GM18867 (cell line): Measurements from ENCODE around the gene ADAMTSL5.

ENCODE experiments used
- ATAC-seq: cut with Tn5 transposase; IDR thresholded peaks from one replicate; pipeline ENCODE4 v1.9.1; 2021; ENCODE audit warnings: mild to moderate bottlenecking, moderate library complexity; ENCODE audit not compliant: unreplicated experiment

ADAMTSL5 gene

DNA sequence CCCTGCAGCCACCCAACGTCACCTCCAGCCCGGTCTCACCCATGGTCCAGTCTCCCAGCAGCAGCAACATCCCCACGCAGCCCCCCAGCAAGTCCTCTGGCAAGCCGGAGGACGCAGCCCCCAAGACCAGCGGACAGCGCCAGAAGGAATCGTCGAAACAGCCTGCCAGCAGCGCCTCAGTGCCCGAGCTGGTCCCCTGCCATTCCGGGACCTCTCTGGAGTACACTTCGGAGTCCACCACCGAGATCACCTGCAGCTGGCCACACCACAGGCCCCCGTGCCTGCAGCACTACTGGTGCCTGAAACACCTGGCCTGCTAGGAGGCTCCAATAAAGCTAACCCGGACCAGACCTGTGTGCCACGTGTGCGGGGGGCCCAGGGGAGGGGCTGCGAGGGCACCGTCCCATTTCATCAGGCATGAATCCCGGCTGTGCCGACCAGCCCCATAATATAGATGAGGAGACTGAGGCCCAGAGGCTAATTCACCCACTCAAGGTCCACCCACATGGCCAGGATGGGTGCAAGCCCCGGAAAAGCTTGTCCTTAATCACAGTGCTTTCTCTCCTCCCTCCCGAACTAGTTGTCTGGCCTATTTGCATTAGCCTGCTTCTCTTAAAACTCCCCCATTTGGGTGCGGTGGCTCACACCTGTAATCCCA lies 15.1 kb downstream of the ADAMTSL5 start:
- ATAC-seq = no peak

DNA sequence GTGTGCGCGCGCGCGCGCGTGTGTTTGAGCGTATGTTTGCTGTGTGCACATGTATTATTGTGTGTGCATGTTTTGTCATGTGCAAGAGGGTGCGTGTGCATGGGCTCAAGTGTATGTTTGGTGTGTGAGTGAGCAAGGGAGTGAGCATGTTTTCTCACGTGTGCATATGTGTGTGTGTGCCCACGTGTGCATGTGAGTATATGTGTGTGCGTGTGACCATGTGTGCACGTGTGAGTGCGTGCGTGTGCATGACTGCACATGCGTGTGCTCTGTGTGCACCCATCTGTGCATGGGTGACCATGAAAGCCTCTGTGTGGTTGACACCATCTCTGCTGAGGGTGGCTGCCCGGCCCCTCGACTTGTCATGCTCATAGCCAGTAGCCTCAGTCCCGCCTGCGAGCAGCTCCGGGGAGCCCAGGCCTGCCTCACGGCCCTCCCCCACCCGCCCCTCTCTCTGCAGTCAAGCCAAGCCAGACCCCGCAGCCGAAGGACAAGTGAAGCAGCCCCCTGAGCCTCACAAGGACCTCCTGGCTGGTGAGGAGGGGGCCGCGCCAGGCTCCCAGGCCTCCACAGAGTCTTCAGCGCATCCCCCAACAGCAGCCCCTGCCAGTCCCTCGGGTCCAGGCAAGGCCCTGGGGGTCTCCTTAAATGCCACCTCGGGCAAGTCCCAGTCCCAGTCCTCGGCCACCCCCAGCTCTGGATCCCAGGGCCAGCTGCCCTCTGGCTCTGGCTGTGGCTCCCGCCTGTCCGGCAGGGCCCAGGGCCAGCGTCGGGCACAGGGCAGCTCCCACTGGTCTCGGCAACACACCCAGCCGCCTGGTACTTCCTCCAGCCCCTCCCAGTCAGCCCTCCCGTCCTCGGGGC lies 15.9 kb downstream of the ADAMTSL5 start:
- ATAC-seq = no peak

DNA sequence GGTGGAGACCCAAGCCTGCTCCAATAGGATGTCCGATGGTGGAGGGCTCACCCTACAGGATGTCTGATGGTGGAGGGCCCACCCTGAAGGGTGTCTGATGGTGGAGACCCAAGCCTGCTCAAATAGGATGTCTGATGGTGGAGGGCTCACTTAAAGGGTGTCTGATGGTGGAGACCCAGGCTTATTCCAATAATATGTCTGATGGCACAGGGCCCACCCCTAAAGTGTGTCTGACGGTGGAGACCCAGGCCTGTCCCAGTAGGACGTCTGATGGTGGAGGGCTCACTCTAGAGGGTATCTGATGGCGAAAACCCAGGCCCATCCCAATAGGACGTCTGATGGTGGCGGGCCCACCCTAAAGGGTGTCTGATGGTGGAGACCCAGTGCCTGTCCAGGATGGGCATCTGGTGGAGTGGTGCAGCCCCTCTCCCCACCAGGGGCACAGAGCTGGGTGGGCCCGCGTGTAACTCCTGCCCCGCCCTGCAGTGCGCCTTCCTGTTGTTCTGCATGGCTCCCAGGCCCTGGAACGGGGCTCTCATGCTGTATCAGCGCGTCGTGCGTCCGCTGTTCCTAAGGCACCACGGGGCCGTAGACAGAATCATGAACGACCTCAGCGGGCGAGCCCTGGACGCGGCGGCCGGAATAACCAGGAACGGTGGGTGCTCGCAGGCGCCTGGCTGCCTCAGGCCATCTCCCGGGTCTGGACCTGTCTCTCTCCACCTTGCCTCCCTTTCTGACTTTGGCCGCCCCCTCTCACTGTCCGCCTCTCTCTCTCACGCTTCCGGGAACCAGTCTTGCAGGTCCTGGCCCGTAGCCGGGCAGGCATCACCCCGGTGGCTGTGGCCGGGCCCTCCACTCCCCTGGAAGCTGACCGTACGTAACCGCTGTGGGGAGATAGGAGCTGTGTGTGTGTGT lies 16.8 kb downstream of the ADAMTSL5 start:
- ATAC-seq = no peak

DNA sequence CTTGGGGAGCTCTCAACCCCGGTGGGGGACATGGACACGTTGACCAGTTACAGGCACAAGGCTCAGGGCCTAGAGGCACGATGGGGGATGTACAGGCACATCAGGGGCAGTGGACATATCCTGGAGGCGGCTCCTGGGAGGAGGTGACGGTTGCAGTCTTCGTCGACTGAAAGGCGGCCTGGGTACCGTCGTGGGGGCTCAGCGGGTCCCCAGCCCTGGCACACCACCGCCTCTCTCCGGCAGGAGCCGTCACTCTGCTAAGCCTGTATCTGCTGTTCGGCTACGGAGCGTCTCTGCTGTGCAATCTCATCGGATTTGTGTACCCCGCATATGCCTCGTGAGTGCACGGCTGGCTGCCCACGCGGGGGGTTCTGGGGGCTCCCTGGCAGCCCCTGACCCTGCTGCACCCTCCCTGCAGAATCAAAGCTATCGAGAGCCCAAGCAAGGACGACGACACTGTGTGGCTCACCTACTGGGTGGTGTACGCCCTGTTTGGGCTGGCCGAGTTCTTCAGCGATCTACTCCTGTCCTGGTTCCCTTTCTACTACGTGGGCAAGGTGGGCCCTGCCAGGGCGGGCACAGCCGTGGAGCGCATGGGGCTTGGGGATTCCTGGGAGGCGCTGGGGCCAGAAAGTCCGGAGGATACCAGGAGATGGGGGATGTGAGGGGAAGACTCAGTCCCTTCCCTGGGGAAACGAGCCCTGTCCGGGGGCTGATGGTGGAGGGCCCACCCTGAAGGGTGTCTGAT lies 17.6 kb downstream of the ADAMTSL5 start:
- no peak for ATAC-seq

DNA sequence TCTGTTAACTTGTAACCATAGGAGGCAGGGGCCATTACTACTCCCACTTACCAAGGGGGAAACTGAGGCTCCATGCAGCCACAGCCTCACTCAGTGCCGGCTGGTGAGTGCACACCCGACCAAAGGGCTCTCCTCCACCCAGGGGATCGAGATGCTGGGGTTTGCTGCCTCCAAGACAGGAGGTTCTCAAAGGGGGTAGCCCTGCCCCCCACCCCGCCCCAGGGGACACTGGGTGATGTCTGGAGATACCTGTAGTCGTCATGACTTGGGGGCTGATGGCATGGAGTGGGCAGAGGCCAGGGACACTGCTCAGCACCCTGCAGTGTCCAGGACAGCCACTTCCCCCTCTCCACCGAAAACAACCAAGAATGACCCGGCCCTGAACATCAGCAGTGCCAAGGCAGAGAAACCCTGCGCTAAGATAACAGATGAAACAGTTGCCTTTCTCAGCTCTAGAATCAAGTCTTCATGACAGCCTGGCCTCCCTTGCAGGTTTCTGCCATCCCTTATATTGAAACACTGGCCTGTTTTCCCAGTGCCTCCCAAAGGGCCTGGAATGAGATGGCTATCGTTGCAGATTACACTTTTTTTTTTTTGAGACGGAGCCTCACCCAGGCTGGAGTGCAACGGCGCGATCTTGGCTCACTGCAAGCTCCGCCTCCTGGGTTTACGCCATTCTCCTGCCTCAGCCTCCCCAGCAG lies 18.6 kb downstream of the ADAMTSL5 start:
- no peak for ATAC-seq

DNA sequence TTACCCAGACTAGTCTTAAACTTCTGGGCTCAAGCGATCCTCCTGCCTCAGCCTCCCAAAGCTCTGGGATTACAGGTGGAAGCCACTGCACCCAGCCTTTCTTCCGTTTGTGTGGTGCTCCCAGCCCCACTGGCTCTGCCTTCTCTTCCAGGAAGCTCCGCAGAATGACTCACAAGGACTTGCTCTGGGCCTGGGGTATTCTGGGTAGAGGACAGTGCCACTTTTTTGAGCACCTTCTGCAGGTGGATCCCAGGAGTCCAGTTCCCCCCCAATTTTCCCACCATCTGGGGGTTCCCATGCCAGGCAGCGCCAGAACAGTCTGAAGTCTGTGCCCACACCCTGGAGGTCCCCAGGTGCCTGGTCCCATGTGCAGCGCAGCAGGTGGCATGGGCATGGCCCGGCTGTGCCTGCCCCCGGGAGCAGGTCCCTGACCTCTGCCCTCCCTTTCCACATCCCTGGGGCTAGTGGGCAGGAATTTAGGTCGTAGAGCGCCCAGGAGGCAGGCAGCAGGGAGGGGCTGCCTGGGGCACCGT lies 20.3 kb downstream of the ADAMTSL5 start:
- no peak for ATAC-seq

DNA sequence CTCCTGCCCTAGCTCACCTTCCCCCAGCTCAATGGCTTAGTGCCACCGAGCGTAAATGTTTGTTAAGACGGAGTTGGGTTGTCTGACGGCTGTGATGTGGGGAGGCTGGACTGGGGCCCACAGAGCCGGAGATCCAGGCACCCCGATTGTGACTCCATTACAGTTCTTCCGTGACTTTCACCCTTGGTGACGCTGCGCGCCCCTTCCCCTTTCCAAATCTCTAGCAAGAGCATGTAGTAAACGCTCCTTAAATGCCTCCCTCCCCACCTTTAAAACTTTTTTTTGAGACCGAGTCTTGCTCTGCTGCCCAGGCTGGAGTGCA lies 21.0 kb downstream of the ADAMTSL5 start:
- ATAC-seq = no peak

DNA sequence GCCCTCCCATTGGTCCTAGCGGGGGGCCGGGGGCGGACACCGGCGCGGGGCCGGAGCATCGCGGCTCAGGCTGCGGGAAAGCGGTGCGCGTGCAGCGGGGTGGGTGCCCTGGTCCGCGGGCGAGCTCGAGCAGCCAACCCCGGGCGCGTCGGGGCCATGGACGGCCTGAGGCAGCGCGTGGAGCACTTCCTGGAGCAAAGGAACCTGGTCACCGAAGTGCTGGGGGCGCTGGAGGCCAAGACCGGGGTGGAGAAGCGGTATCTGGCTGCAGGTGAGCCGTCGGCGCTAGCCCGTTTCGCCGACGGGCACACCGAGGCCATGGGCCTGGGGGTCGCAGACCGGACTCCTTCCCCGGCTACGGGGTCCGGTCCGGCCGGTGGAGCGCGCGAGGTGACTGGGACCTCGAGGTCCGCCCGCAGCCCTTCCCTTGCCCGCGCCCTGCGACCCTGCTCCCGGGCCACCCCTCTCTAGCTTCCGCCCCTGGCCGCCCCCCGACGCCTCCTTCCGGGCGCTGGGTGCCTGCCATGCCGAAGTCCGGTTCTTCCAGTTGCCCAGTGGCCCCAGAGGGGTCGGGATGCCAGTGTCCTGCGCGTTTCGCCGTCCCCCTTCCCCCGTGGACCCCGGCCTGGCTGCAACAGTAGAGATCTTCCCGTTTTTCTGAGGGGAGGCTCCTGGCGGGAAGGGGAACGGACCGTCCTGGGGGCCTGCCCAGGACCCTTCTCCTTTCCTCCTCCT lies 21.5 kb downstream of the ADAMTSL5 start, which contains the start of gene REEP6:
Gene REEP6, plus strand, starts transcription at position 68 of the 735 bp plus-strand sequence. Its CDS starts 89 bp downstream, at position 157.
- no peak for ATAC-seq

DNA sequence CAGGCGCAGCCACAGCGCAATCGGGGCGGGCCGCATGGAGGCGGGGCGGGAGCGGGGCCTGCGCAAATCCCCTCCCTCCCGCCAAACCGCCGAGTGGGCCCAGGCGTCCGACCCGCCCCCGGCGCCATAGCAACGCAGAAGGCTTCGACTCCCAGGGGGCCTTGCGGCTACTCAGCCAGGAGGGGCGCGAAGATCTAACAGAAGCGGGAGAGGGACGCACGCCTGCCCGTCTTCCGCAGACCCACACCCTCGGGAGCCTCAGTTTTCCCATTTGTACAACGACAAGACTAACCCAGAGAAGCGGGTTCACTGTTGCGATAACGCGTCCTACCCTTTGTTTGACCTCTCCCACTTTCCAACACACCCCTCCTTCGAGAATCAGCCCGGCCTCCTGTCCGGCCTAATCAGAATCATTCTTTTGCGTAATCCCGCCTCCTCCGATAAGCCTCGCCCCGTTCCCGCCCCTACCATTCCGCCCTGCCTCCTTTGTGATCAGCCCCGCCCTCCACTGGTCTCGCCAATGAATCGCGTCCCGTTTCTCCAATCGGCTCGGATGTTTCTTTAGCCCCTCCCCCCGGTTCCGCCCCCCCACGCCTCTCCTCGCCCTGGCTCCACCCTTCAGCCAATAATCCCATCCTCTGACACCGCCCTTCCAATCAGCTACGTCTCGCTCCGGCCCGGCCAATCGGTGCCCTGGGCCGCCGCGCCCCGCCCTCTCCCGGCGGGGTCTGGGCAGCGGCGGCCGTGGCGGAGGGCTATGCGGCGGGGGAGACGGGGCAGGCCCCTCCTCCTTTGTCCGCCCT lies 22.3 kb downstream of the ADAMTSL5 start, which contains the start of gene PCSK4:
Gene PCSK4, minus strand, starts transcription at position 40 of the 803 bp plus-strand sequence. Its CDS starts 4 bp downstream, at position 36.
- peak; percentile 81 for ATAC-seq

DNA sequence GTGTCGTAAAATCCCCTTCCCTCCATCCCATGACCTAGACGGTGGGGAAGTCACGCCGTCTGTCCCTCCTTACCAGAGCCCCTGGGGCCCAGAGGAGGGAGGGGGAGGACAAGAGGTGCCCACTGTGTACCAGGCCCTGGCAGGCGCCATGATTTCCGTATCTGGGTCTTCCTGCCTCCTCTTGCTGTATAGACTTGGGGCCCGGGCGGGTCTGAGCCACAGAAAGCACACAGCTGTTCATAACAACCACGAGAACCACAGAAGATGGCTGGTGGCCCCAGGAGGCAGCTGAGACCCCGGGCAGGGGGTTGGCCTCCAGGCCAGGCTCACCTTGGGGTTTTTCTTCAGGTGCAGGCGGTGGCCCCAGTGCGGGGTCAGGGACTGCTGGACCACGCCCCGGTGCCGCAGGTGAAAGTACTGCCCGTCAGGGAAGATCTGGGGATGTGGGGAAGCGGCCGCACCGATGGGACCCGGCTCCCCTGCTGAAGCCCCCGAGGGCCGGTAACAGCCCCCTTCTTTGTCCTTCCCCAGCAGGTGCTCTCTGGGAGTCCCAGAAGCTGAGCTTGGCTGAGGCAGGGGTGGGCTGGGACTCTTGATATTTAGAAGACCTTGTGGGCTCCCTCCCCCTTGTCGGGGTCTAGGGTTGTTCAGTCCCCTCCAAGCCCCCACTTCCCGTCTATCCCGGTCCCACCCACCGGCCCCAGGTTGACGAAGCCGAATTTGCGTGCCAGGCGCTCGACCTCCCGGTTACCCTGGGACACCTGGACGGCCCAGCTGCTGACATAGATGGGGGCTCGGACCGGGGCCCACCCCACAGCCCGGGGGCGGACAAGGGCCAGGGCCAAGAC lies 23.1 kb downstream of the ADAMTSL5 start:
- ATAC-seq = no peak

DNA sequence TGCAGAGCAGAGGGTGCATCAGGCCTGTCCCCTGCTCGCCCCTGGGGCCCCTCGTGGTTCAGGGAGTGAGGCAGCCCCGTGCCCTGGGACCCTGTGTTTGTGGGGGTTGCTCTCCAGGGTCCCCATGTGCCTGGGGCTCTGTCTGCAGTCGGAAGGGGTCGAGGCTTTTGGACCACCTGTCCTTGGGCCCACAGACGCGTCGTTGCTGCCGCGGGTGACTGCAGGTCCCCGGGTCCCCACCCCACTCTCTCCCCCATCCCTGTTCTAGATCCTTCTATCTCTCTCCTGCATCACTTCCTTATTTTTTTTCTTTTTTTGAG lies 24.6 kb downstream of the ADAMTSL5 start:
- ATAC-seq = no peak

DNA sequence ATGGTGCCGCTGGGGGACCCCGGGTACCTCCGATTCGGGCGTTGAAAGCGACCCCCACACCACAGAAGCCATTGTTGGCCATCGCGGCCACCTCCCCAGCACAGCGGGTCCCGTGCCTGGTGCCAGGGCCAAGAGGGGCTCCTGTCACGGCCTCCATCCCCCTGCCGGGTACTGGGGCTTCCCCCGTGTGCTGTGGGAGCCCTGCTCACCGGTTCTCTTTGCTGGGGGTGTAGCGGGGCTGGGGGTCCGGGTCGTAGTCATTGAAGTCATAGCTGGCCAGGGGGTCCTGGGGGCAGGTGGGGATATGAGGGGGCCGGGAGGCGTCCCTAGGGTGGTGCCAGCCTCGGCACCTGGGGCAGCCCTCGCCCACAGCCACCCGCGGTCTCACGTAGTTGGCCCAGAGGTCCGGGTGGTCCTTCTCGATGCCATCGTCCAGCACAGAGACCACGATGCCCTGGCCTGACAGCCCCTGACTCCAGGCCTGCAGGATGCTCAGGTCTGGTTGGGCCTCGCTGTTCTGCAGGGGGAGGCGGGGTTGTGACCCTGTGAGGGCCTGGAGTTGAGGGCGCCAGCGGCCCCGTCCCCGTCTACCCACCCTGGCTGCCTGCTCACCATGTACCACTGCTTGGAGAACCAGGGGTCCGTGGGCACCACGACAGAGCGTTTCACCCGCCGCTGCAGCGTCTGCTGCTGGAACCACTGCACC lies 25.1 kb downstream of the ADAMTSL5 start:
- no peak for ATAC-seq

DNA sequence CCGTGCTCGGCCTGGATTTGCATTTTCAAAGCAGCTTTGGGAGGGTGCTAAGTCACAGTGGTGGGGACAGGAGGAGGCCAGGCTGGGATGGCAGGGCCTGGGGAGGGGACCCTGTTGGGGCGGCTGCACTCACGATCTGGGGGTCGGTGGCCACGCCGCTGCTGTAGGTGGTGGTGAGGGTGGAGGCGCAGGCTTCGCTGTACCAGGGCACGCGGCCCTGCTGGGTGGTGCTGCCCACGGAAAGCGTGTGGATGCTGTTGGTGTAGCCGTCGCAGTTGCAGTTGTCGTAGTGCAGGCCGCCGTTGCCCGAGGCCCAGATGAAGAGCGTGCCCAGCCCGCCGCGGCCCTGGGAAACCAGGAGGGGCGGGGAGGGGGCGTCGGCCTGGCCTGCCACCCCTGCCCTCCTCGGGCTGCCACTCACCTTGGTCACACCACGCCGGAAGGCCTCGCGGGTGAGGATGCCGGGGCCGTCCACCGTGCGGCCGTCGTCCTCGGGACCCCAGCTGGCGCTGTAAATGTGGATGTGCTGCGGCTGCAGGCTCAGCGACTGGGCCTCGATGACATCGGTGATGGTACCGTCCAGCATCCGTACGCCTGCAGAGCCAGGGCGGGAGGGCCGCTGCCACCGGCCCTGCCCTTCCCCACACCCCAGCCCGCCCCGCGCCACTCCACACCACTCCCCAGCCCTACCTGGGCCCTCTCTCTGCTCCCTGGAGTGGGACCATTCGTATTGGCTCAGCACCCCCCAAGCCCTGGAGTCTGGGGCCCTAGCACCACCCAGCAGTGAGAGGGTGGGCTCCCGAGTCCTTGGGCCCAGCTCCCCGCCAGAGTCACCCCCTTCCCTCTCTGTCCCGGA lies 25.9 kb downstream of the ADAMTSL5 start:
- ATAC-seq = no peak

DNA sequence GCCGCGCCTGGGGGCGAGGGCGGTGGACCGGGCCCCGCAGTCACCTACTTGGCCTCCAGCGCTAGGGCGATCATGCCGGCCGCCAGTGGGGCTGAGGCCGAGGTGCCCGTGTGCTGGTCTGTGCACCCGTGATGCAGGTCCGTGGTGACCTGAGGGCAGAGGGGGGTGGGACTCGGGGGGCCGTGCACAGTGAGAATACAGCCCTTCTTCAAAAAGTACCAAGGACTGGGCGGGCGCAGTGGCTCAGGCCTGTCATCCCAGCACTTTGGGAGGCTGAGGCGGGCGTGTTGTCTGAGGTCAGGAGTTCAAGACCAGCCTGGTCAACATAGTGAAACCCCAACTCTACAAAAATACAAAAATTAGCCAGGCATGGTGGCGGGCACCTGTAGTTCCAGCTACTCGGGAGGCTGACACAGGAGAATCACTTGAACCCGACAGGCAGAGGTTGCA lies 28.8 kb downstream of the ADAMTSL5 start:
- no peak for ATAC-seq

DNA sequence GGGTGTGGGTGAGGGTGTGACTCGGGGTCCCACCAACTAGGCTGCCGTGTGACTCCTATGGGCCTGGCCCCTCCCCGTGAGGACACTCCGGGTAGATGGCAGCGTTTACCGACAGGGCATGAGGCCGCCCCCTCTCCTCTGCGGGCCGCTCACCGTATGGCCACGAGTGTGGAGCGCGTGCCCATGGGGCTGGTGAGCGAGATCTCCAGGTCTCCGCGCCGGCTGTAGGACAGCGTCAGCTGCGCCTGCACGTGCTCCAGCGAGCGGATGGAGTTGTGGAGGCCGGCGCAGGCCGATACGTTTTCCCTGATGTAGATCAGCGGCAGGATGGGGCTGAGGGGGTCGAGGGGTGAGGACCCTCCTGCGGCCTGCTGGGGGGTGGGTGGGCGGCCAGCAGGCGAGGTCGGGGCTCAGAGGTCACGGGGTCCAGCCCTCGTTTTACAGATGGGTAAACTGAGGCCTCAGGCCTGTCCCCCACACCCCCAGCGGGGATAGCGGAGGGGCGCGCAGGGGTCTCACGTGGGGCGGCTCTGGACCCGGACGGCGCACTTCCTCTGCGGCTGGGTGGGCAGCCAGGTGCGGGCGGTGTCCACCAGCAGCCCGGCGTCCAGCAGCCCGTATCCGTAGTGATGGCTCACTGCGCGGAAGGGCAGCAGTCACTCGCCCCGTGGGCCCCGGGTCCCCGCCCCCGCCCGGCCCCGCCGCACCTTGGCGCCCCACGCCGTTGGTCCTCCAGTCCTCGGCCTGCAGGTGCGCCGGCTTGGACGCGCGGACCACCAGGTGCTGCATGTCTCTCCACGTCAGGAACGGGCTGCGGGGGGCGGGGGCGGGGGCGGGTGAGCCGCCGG lies 29.5 kb downstream of the ADAMTSL5 start:
- ATAC-seq = no peak
